PC-9 (cell line): Measurements from ENCODE around the gene CDC123. TPM values are rescaled to one million over a fixed set of nuclear protein-coding genes. Genes with fewer than 3 reads are reported as not detected.
"Not testable (repeated sequence)": the region's sequence is repeated elsewhere in the genome, so short reads cannot be mapped to it uniquely, and the experiment has no call there.

Source experiments
- BruUV-seq: library from RNA; stranded (reverse); fragments of 400-500 nt; replicated peaks from 2 replicates; lab custom pipeline; 2021; lab: Mats Ljungman, UMichigan
- CTCF ChIA-PET: fragments of 300-600 bp; sonication (Branson Sonifier 250); formaldehyde crosslinking; loops from one replicate; lab custom pipeline; 2022; ENCODE audit warnings: antibody characterized with exemption; lab: Charles Lee
- POLR2A ChIA-PET: fragments of 300-600 bp; sonication (Branson Sonifier 250); formaldehyde crosslinking; loops from one replicate; lab custom pipeline; 2022; ENCODE audit warnings: antibody characterized with exemption; ENCODE audit not compliant: unreplicated experiment; lab: Charles Lee
- DNase-seq, 2 experiments: peaks; one replicate each; pipeline versions ENCODE4 v3.0.0 to v3.0.0-alpha.2; 2015 to 2022; ENCODE audit warnings: mixed read lengths in 1 of 2
- H2AFZ ChIP-seq: fragments of 200-600 bp; sonication (generic); 2 replicates; pipeline ENCODE4 v1.8.1; 2017; ENCODE audit warnings: antibody characterized with exemption
- H3F3A ChIP-seq: fragments of 200-600 bp; sonication (generic); 2 replicates; pipeline ENCODE4 v1.8.1; 2017; ENCODE audit warnings: antibody characterized with exemption, mild to moderate bottlenecking, low read depth; ENCODE audit not compliant: insufficient read depth
- H3K27ac ChIP-seq: fragments of 200-600 bp; sonication (generic); 2 replicates; pipeline ENCODE4 v1.6.1; 2016; ENCODE audit warnings: mixed run types
- H3K27me3 ChIP-seq: fragments of 200-600 bp; sonication (generic); 2 replicates; pipeline ENCODE4 v1.6.1; 2016; ENCODE audit warnings: low read depth, mixed run types; ENCODE audit not compliant: insufficient read depth
- H3K36me3 ChIP-seq: fragments of 200-600 bp; sonication (generic); 2 replicates; pipeline ENCODE4 v1.6.1; 2016; ENCODE audit warnings: low read depth, mixed run types
- H3K4me1 ChIP-seq: fragments of 200-600 bp; sonication (generic); replicated peaks from 2 replicates; pipeline ENCODE4 v1.6.1; 2016; ENCODE audit warnings: mixed run types; ENCODE audit not compliant: insufficient read depth
- H3K4me2 ChIP-seq: fragments of 200-600 bp; sonication (generic); 2 replicates; pipeline ENCODE4 v1.6.1; 2017; ENCODE audit warnings: mixed run types
- H3K4me3 ChIP-seq: fragments of 200-600 bp; sonication (generic); 2 replicates; pipeline ENCODE4 v1.6.1; 2016; ENCODE audit warnings: mixed run types
- H3K79me2 ChIP-seq: fragments of 200-600 bp; sonication (generic); 2 replicates; pipeline ENCODE4 v1.6.1; 2017; ENCODE audit warnings: low read depth, mixed run types
- H3K9me2 ChIP-seq: fragments of 200-600 bp; sonication (generic); 2 replicates; pipeline ENCODE4 v1.8.1; 2017; ENCODE audit warnings: mild to moderate bottlenecking; ENCODE audit not compliant: insufficient read depth
- H3K9me3 ChIP-seq: fragments of 200-600 bp; sonication (generic); 2 replicates; pipeline ENCODE4 v1.8.1; 2016; ENCODE audit warnings: low read depth; ENCODE audit not compliant: insufficient read depth
- H4K20me1 ChIP-seq: fragments of 200-600 bp; sonication (generic); 2 replicates; pipeline ENCODE4 v1.8.1; 2017; ENCODE audit not compliant: insufficient read depth
- CTCF ChIP-seq: fragments of 200-600 bp; sonication (generic); conservative IDR thresholded peaks from 2 replicates; pipeline ENCODE4 v1.6.1; 2017; ENCODE audit warnings: mixed run types, antibody characterized with exemption, mild to moderate bottlenecking, moderate library complexity
- EZH2 ChIP-seq: fragments of 200-600 bp; sonication (generic); IDR thresholded peaks from 2 replicates; pipeline ENCODE4 v1.8.0; 2017; ENCODE audit warnings: antibody characterized with exemption, low read depth
- intact Hi-C: fragments of 100-400 bp; cut with micrococcal nuclease; formaldehyde crosslinking; loops from one replicate; pipeline ENCODE4 v1.10.0; 2022; ENCODE audit not compliant: unreplicated experiment
- total RNA-seq: library from RNA; stranded (reverse); gene quantifications from 2 replicates; pipeline ENCODE4 v1.2.3, GENCODE V29; 2021

The CDC123 gene
- total RNA-seq, 1 experiment from 2014 or later, result 86.0 TPM

- H4K20me1 ChIP-seq, result no peaks in the 10 kb centered on the region
- H3K27me3 ChIP-seq, result no peaks in the 10 kb centered on the region
- intact Hi-C loops, result no loop called here
- ChIA-PET POLR2A (no interaction called here), CTCF (interaction anchor here (0.7 kb wide), 1 partner anchor 1384 kb away, joined by 3 read pairs; no protein-coding TSS in a partner anchor)
- H3K4me3 ChIP-seq, result no peak overlapping the region
- no peaks in the 10 kb centered on the region for H3K9me3 ChIP-seq
- no peak overlapping the region for H2AFZ ChIP-seq
- H3K4me2 ChIP-seq, result no peak overlapping the region
- no peaks in the 10 kb centered on the region for H3K9me2 ChIP-seq
- no TSS peak for BruUV-seq
- H3K36me3 ChIP-seq, result 0 out of 2 replicates have a peak, but pooled peaks cover 5% of the 10 kb centered on the region
- TF ChIP-seq CTCF (no peak), EZH2 (no peak)
- H3K27ac ChIP-seq, result no peak overlapping the region
- H3K79me2 ChIP-seq, result no peaks in the 10 kb centered on the region
- H3K4me1 ChIP-seq, result no peaks in the 10 kb centered on the region
- no peak for DNase-seq
- H3F3A ChIP-seq, result no peaks in the 10 kb centered on the region
Measured at GRCh38 chr10:12228851-12229250, 32.9 kb downstream of the CDC123 start.

GRCh38 chr10:12234687-12235086, 38.7 kb downstream of the CDC123 start:
- H2AFZ ChIP-seq, H3F3A ChIP-seq, POLR2A ChIA-PET, H3K27me3 ChIP-seq, CTCF ChIA-PET, H3K4me3 ChIP-seq, H3K9me3 ChIP-seq, BruUV-seq, H3K4me1 ChIP-seq, H3K4me2 ChIP-seq, H3K9me2 ChIP-seq, H4K20me1 ChIP-seq, H3K79me2 ChIP-seq, intact Hi-C loops, DNase-seq, H3K27ac ChIP-seq: not testable (repeated sequence)
- H3K36me3 ChIP-seq, result 0 out of 2 replicates have a peak, but pooled peaks cover 10% of the 10 kb centered on the region

- Histone ChIP-seq H3K4me2 (no peak overlapping the region), H3K9me2 (no peaks in the 10 kb centered on the region), H3F3A (no peaks in the 10 kb centered on the region), H3K36me3 (0 out of 2 replicates have a peak, but pooled peaks cover 10% of the 10 kb centered on the region), H4K20me1 (no peaks in the 10 kb centered on the region), H3K9me3 (no peaks in the 10 kb centered on the region), H3K27ac (no peak overlapping the region), H2AFZ (no peak overlapping the region), H3K27me3 (no peaks in the 10 kb centered on the region), H3K4me3 (no peak overlapping the region), H3K4me1 (no peaks in the 10 kb centered on the region), H3K79me2 (no peaks in the 10 kb centered on the region)
- TF ChIP-seq CTCF, result no peak
- no peak for TF ChIP-seq EZH2
- POLR2A ChIA-PET, result no interaction called here
- intact Hi-C loops, result no loop called here
- no peak for DNase-seq
- CTCF ChIA-PET, result no interaction called here
- BruUV-seq, result no TSS peak
Measured at GRCh38 chr10:12235116-12235694, 39.2 kb downstream of the CDC123 start.

GRCh38 chr10:12235796-12236195, 39.8 kb downstream of the CDC123 start:
- no TSS peak for BruUV-seq
- no peak overlapping the region for H3K4me3 ChIP-seq
- no peaks in the 10 kb centered on the region for H3K9me2 ChIP-seq
- no peaks in the 10 kb centered on the region for H4K20me1 ChIP-seq
- H3K9me3 ChIP-seq, result no peaks in the 10 kb centered on the region
- intact Hi-C loops, result no loop called here
- no peak for DNase-seq
- H3K36me3 ChIP-seq, result 0 out of 2 replicates have a peak, but pooled peaks cover 10% of the 10 kb centered on the region
- TF ChIP-seq EZH2, result no peak
- no peak for TF ChIP-seq CTCF
- no peak overlapping the region for H3K27ac ChIP-seq
- H3K4me2 ChIP-seq, result no peak overlapping the region
- no peaks in the 10 kb centered on the region for H3K4me1 ChIP-seq
- CTCF ChIA-PET, result no interaction called here
- no peak overlapping the region for H2AFZ ChIP-seq
- no peaks in the 10 kb centered on the region for H3F3A ChIP-seq
- POLR2A ChIA-PET, result no interaction called here
- no peaks in the 10 kb centered on the region for H3K79me2 ChIP-seq
- H3K27me3 ChIP-seq, result no peaks in the 10 kb centered on the region
